ENCODE data around the gene PRSS12. TPM values are rescaled to one million over a fixed set of nuclear protein-coding genes. Genes with fewer than 3 reads are reported as not detected.
"Not testable (repeated sequence)": the region's sequence is repeated elsewhere in the genome, so short reads cannot be mapped to it uniquely, and the experiment has no call there.

PRSS12 gene
- total RNA-seq, 2 experiments from 2014 or later, result not detected

DNA sequence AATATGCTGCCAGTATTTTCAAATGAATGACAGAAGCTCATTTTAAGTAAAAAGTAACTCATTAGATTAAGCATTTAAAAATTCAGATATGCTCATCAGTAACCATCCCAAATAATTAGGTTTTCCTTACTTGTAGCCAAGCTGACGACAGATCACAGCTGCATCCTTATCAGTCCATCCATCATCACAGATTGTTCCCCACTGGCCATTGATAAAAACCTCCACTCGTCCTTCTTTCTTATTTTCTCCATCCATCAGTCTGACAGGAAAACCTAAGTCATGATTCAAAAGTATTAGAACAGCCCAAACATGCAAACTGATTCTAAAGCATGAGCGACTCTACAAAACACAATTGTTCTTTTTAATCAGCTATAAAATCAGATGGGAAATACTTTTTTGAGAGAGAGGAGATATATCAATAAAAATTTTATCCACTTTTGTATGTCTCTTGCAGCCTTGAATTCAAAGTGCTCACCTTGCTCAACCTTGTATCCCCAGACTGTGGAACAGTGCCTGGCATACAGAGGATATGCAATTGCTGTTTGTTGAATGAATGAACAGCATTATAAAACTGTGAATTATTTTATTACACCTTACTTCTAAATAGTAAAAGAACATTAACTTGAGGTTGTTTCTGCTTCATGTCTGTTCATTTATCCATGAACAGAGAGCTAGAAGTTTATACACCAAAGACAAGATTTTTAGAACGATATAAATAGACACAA is 44.3 kb downstream of the PRSS12 start:
- no peaks in the 10 kb centered on the region for H3K9me3 ChIP-seq (ENCODE audit: low read length)
- no TSS peak for BruUV-seq (replicated peaks)
- no peak overlapping the region for H3K4me2 ChIP-seq (ENCODE audit: low read length)
- no peaks in the 10 kb centered on the region for H3K79me2 ChIP-seq (ENCODE audit: insufficient read depth, low read depth, low read length)
- H3K27ac ChIP-seq (ENCODE audit: low read depth, low read length, poor library complexity, severe bottlenecking), result no peak overlapping the region
- no peak overlapping the region for H2AFZ ChIP-seq (ENCODE audit: low read length)
- no peaks in the 10 kb centered on the region for H3K4me1 ChIP-seq (ENCODE audit: insufficient read depth, low read length, poor library complexity, severe bottlenecking)
- no peak for DNase-seq (ENCODE audit: low spot score)
- TF ChIP-seq EZH2phosphoT487 (IDR thresholded peaks at IDR 0.05; ENCODE audit: borderline replicate concordance, low read depth, low read length), result no peak
- TF ChIP-seq, protein P1, sequence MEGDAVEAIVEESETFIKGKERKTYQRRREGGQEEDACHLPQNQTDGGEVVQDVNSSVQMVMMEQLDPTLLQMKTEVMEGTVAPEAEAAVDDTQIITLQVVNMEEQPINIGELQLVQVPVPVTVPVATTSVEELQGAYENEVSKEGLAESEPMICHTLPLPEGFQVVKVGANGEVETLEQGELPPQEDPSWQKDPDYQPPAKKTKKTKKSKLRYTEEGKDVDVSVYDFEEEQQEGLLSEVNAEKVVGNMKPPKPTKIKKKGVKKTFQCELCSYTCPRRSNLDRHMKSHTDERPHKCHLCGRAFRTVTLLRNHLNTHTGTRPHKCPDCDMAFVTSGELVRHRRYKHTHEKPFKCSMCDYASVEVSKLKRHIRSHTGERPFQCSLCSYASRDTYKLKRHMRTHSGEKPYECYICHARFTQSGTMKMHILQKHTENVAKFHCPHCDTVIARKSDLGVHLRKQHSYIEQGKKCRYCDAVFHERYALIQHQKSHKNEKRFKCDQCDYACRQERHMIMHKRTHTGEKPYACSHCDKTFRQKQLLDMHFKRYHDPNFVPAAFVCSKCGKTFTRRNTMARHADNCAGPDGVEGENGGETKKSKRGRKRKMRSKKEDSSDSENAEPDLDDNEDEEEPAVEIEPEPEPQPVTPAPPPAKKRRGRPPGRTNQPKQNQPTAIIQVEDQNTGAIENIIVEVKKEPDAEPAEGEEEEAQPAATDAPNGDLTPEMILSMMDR (conservative IDR thresholded peaks at IDR 0.05; ENCODE audit: low read length), result no peak
- CTCF ChIA-PET (ENCODE audit: unreplicated experiment), result no interaction called here
- intact Hi-C loops (cut with micrococcal nuclease; ENCODE audit: unreplicated experiment), result no loop called here
- POLR2A ChIA-PET, result interaction anchor here (0.6 kb wide), 1 partner anchor 486 kb away, joined by 3 read pairs; no protein-coding TSS in a partner anchor
- H3K4me3 ChIP-seq (ENCODE audit: low read depth, low read length, poor library complexity, severe bottlenecking), result no peak overlapping the region
- no peaks in the 10 kb centered on the region for H4K20me1 ChIP-seq (ENCODE audit: insufficient read depth, low read length)
- H3K9me2 ChIP-seq (ENCODE audit: insufficient read depth, low read length), result no peaks in the 10 kb centered on the region
- H3K36me3 ChIP-seq (ENCODE audit: insufficient read depth, low read length), result no peaks in the 10 kb centered on the region

DNA sequence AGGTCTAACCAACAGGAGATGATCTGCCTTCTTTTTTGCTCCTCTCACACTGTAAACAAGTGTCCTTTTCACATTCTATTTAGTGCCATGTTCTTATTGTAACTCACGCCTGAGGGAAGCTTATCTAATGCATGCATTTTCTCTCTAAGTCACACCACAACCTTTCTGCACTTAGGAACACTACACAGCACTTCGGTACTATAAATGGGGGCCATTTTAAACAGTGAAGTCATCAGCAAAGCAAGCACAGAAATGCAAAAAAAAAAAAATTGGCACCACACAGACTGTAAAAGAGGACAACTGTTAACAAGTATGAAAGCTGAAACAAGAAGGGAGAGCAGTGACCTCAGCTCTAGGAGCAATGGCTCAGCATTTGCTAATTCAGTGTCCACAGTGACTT is 45.2 kb downstream of the PRSS12 start:
- no TSS peak for BruUV-seq (replicated peaks)
- Histone ChIP-seq H3K27ac (ENCODE audit: low read depth, low read length, poor library complexity, severe bottlenecking) (no peak overlapping the region), H2AFZ (ENCODE audit: low read length) (no peak overlapping the region), H3K79me2 (ENCODE audit: insufficient read depth, low read depth, low read length) (no peaks in the 10 kb centered on the region), H4K20me1 (ENCODE audit: insufficient read depth, low read length) (no peaks in the 10 kb centered on the region), H3K9me3 (ENCODE audit: low read length) (no peaks in the 10 kb centered on the region), H3K4me2 (ENCODE audit: low read length) (no peak overlapping the region), H3K4me3 (ENCODE audit: low read depth, low read length, poor library complexity, severe bottlenecking) (no peak overlapping the region), H3K9me2 (ENCODE audit: insufficient read depth, low read length) (no peaks in the 10 kb centered on the region), H3K36me3 (ENCODE audit: insufficient read depth, low read length) (no peaks in the 10 kb centered on the region), H3K4me1 (ENCODE audit: insufficient read depth, low read length, poor library complexity, severe bottlenecking) (no peaks in the 10 kb centered on the region)
- POLR2A ChIA-PET, result interaction anchor here (0.8 kb wide), 1 partner anchor 109 kb away, joined by 6 read pairs; no protein-coding TSS in a partner anchor
- CTCF ChIA-PET (ENCODE audit: unreplicated experiment), result no interaction called here
- no peak for DNase-seq (ENCODE audit: low spot score)
- TF ChIP-seq, protein P1 (conservative IDR thresholded peaks at IDR 0.05; ENCODE audit: low read length), result no peak
- no peak for TF ChIP-seq EZH2phosphoT487 (IDR thresholded peaks at IDR 0.05; ENCODE audit: borderline replicate concordance, low read depth, low read length)
- intact Hi-C loops (cut with micrococcal nuclease; ENCODE audit: unreplicated experiment), result no loop called here

DNA sequence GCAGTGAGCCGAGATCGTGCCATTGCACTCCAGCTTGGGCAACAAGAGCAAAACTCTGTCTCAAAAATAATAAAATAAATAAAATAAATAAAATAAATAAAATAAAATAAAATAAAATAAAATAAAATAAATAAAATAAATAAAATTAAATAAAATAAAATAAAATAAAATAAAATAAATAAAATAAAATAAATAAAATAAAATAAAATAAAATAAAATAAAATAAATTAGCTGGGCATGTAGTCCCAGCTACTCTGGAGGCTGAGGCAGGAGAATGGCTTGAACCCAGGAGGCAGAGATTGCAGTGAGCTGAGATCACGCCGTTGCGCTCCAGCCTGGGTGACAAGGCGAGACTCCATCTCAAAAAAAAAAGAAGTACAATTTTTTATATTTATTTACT is 53.2 kb downstream of the PRSS12 start:
- H3K36me3 ChIP-seq (ENCODE audit: insufficient read depth, low read length); POLR2A ChIA-PET; H3K4me2 ChIP-seq (ENCODE audit: low read length); H3K79me2 ChIP-seq (ENCODE audit: insufficient read depth, low read depth, low read length); BruUV-seq (replicated peaks); H3K9me2 ChIP-seq (ENCODE audit: insufficient read depth, low read length); H2AFZ ChIP-seq (ENCODE audit: low read length); H3K27ac ChIP-seq (ENCODE audit: low read depth, low read length, poor library complexity, severe bottlenecking); CTCF ChIA-PET (ENCODE audit: unreplicated experiment); H3K4me3 ChIP-seq (ENCODE audit: low read depth, low read length, poor library complexity, severe bottlenecking); DNase-seq (ENCODE audit: low spot score); H3K9me3 ChIP-seq (ENCODE audit: low read length); H4K20me1 ChIP-seq (ENCODE audit: insufficient read depth, low read length); H3K4me1 ChIP-seq (ENCODE audit: insufficient read depth, low read length, poor library complexity, severe bottlenecking); intact Hi-C loops (cut with micrococcal nuclease; ENCODE audit: unreplicated experiment): not testable (repeated sequence)
